HEK293 (cell line): Measurements from ENCODE around the gene SDS.

Experiments
- CTCF ChIA-PET: fragments of 350-600 bp; formaldehyde crosslinking; extraction: SDS; loops from one replicate; lab custom pipeline; 2021; ENCODE audit warnings: antibody characterized with exemption; lab: Yijun Ruan, JAX
- POLR2A ChIA-PET: fragments of 300-600 bp; formaldehyde crosslinking; extraction: SDS; loops from one replicate; lab custom pipeline; 2020; ENCODE audit warnings: antibody characterized with exemption, inconsistent platforms; lab: Yijun Ruan, JAX
- H3K27ac ChIP-seq: fragments of 200-500 bp; sonication (Bioruptor generic); 2 replicates; pipeline ENCODE4 v1.5.1; 2014; ENCODE audit warnings: low read depth, low read length, control low read depth, inconsistent platforms; ENCODE audit errors: extremely low read depth
- H3K36me3 ChIP-seq, 2 experiments: fragments of 200-500 bp in 1 of 2; sonication (Bioruptor generic) in 1 of 2; 1 replicate in 1 of 2; 2 replicates in 1 of 2; pipeline ENCODE4 v1.5.1; 2014 to 2017; ENCODE audit warnings: inconsistent platforms in 2 of 2, low read length in 2 of 2; ENCODE audit not compliant: control insufficient read depth in 2 of 2, insufficient read depth in 1 of 2
- H3K4me1 ChIP-seq: fragments of 200-500 bp; sonication (Bioruptor generic); 2 replicates; pipeline ENCODE4 v1.5.1; 2014; ENCODE audit warnings: mild to moderate bottlenecking, low read length, inconsistent platforms; ENCODE audit not compliant: control insufficient read depth, insufficient read depth
- H3K4me3 ChIP-seq: 2 replicates; pipeline ENCODE4 v1.5.1; 2011; ENCODE audit warnings: low read depth, mild to moderate bottlenecking, control low read depth, low read length, moderate library complexity
- H3K9me3 ChIP-seq: fragments of 200-500 bp; sonication (Bioruptor generic); 2 replicates; pipeline ENCODE4 v1.5.1; 2014; ENCODE audit warnings: low read depth, low read length, inconsistent platforms; ENCODE audit not compliant: control insufficient read depth, insufficient read depth
- BCL11A ChIP-seq: fragments of 450-650 bp; formaldehyde crosslinking; IDR thresholded peaks from 2 replicates; pipeline ENCODE4 v1.5.1; 2016; ENCODE audit warnings: low read depth, missing biosample characterization, missing genetic modification characterization
- EGR2 ChIP-seq: fragments of 450-650 bp; formaldehyde crosslinking; IDR thresholded peaks from 2 replicates; pipeline ENCODE4 v1.5.1; 2016; ENCODE audit warnings: low read depth, missing biosample characterization, missing genetic modification characterization
- GLI4 ChIP-seq: fragments of 450-650 bp; formaldehyde crosslinking; IDR thresholded peaks from 2 replicates; pipeline ENCODE4 v1.5.1; 2016; ENCODE audit warnings: missing biosample characterization, missing genetic modification characterization
- IKZF3 ChIP-seq: fragments of 450-650 bp; IDR thresholded peaks from 2 replicates; pipeline ENCODE4 v1.5.0; 2018; ENCODE audit warnings: missing biosample characterization, mild to moderate bottlenecking, missing genetic modification characterization, moderate library complexity
- KLF9 ChIP-seq: fragments of 450-650 bp; formaldehyde crosslinking; IDR thresholded peaks from 2 replicates; pipeline ENCODE4 v1.5.1; 2016; ENCODE audit warnings: missing biosample characterization, missing genetic modification characterization, low read depth
- REPIN1 ChIP-seq: fragments of 450-650 bp; formaldehyde crosslinking; IDR thresholded peaks from 2 replicates; pipeline ENCODE4 v1.5.1; 2017; ENCODE audit warnings: missing biosample characterization, missing genetic modification characterization, low read depth
- TCF7L2 ChIP-seq: IDR thresholded peaks from 2 replicates; pipeline ENCODE4 v1.6.1; 2011; ENCODE audit warnings: low read depth, mild to moderate bottlenecking, inconsistent platforms, low read length, moderate library complexity, borderline replicate concordance
- ZBTB8A ChIP-seq: fragments of 450-650 bp; formaldehyde crosslinking; IDR thresholded peaks from 2 replicates; pipeline ENCODE4 v1.5.1; 2016; ENCODE audit warnings: missing biosample characterization, missing genetic modification characterization
- ZFHX2 ChIP-seq: fragments of 450-650 bp; formaldehyde crosslinking; conservative IDR thresholded peaks from 2 replicates; pipeline ENCODE4 v1.5.1; 2016; ENCODE audit warnings: missing biosample characterization, missing genetic modification characterization
- ZFP41 ChIP-seq: fragments of 450-650 bp; formaldehyde crosslinking; IDR thresholded peaks from 2 replicates; pipeline ENCODE4 v1.5.1; 2016; ENCODE audit warnings: missing biosample characterization, missing genetic modification characterization, borderline replicate concordance
- ZNF112 ChIP-seq: fragments of 450-650 bp; formaldehyde crosslinking; IDR thresholded peaks from 2 replicates; pipeline ENCODE4 v1.5.0; 2017; ENCODE audit warnings: missing biosample characterization, missing genetic modification characterization
- ZNF133 ChIP-seq: fragments of 450-650 bp; formaldehyde crosslinking; IDR thresholded peaks from 2 replicates; pipeline ENCODE4 v1.5.1; 2016; ENCODE audit warnings: missing biosample characterization, missing genetic modification characterization
- ZNF146 ChIP-seq: fragments of 450-650 bp; formaldehyde crosslinking; IDR thresholded peaks from 2 replicates; pipeline ENCODE4 v1.5.1; 2016; ENCODE audit warnings: missing biosample characterization, missing genetic modification characterization
- ZNF157 ChIP-seq: fragments of 450-650 bp; formaldehyde crosslinking; IDR thresholded peaks from 2 replicates; pipeline ENCODE4 v1.5.1; 2016; ENCODE audit warnings: missing biosample characterization, missing genetic modification characterization
- ZNF23 ChIP-seq: fragments of 450-650 bp; formaldehyde crosslinking; IDR thresholded peaks from 2 replicates; pipeline ENCODE4 v1.5.1; 2016; ENCODE audit warnings: missing biosample characterization, missing genetic modification characterization, borderline replicate concordance
- ZNF248 ChIP-seq: fragments of 450-650 bp; formaldehyde crosslinking; IDR thresholded peaks from 2 replicates; pipeline ENCODE4 v1.5.1; 2017; ENCODE audit warnings: missing biosample characterization, missing genetic modification characterization
- ZNF391 ChIP-seq: fragments of 450-650 bp; formaldehyde crosslinking; IDR thresholded peaks from 2 replicates; pipeline ENCODE4 v1.5.1; 2016; ENCODE audit warnings: low read depth, missing biosample characterization, missing genetic modification characterization, borderline replicate concordance
- ZNF404 ChIP-seq: fragments of 450-650 bp; formaldehyde crosslinking; IDR thresholded peaks from 2 replicates; pipeline ENCODE4 v1.5.1; 2017; ENCODE audit warnings: missing biosample characterization, missing genetic modification characterization
- ZNF473 ChIP-seq: fragments of 450-650 bp; formaldehyde crosslinking; IDR thresholded peaks from 2 replicates; pipeline ENCODE4 v1.5.1; 2017; ENCODE audit warnings: missing biosample characterization, missing genetic modification characterization
- ZNF513 ChIP-seq: fragments of 450-650 bp; IDR thresholded peaks from 2 replicates; pipeline ENCODE4 v1.5.1; 2018; ENCODE audit warnings: missing biosample characterization, missing genetic modification characterization
- ZNF548 ChIP-seq: fragments of 450-650 bp; formaldehyde crosslinking; IDR thresholded peaks from 2 replicates; pipeline ENCODE4 v1.5.1; 2016; ENCODE audit warnings: missing biosample characterization, missing genetic modification characterization
- ZNF549 ChIP-seq: fragments of 450-650 bp; IDR thresholded peaks from 2 replicates; pipeline ENCODE4 v1.5.1; 2018; ENCODE audit warnings: missing biosample characterization, missing genetic modification characterization, mild to moderate bottlenecking, inconsistent platforms, moderate library complexity
- ZNF624 ChIP-seq: fragments of 450-650 bp; formaldehyde crosslinking; IDR thresholded peaks from 2 replicates; pipeline ENCODE4 v1.5.1; 2017; ENCODE audit warnings: missing biosample characterization, missing genetic modification characterization
- ZNF660 ChIP-seq: fragments of 450-650 bp; IDR thresholded peaks from 2 replicates; pipeline ENCODE4 v1.5.1; 2018; ENCODE audit warnings: missing biosample characterization, mild to moderate bottlenecking, missing genetic modification characterization
- ZSCAN30 ChIP-seq: fragments of 450-650 bp; IDR thresholded peaks from 2 replicates; pipeline ENCODE4 v1.5.1; 2018; ENCODE audit warnings: missing biosample characterization, mild to moderate bottlenecking, missing genetic modification characterization, moderate library complexity
- TF ChIP-seq, protein P1 (sequence below): fragments of 450-650 bp; formaldehyde crosslinking; IDR thresholded peaks from 2 replicates; pipeline ENCODE4 v1.5.1; 2016; ENCODE audit warnings: missing biosample characterization, missing genetic modification characterization

The SDS gene

DNA sequence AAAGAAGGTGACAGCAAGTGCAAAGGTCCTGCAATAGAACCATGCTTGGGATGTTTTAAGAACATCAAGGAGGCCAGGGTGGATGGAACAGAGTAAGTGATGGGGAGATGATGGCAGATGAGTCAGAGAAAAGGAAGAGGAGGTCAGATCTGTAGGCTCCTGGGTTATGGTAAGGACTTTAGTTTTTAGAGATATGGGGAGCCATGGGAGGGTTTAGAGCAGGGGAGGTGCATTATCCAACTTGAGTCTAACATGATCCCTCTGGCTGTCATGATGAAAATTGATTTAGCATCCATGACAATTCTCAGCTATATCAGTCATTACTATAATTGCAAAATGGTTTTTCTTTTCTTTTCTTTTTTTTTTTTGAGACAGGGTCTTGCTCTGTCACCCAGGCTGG, 52.6 kb downstream of the SDS start (continued):
- TF ChIP-seq ZNF624 (tag by site-specific recombination) (no peak), ZNF157 (no peak)

GRCh38 chr12:113348849-113349536, 54.7 kb downstream of the SDS start:
- ChIA-PET CTCF (no interaction called here), POLR2A (no interaction called here)
- Histone ChIP-seq H3K27ac (no peak overlapping the region), H3K36me3 (no peaks in the 10 kb centered on the region), H3K4me1 (no peaks in the 10 kb centered on the region), H3K4me3 (no peak overlapping the region), H3K9me3 (no peaks in the 10 kb centered on the region)
- TF ChIP-seq BCL11A (tag by site-specific recombination): no peak
- TF ChIP-seq ZFHX2: peak; percentile 50
- TF ChIP-seq EGR2 (tag by site-specific recombination): peak; percentile 80
- TF ChIP-seq REPIN1 (tag by site-specific recombination): no peak
- TF ChIP-seq ZNF391: no peak
- TF ChIP-seq ZNF248 (tag by site-specific recombination): no peak

DNA sequence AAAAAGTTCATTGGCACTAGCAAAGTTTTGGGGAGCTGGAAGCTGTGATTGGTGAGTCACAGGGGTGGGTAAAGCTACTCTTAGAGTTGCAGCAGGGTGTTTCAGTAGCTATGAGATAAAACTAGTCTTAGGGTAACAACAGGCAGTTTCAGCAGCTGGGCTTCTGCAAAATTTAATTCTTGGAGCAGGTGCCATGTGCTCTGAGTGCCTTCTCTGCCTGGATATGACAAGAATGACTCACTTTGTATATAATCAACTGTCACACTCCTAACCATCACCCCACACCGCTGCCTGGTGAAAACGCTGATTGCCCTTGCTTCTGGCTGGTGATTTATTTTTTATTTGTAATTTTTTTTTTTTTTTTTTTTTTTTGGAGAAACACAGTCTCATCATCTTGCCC, 55.8 kb downstream of the SDS start:
- Histone ChIP-seq H3K4me3 (no peak overlapping the region), H3K9me3 (no peaks in the 10 kb centered on the region)
- TF ChIP-seq ZNF404 (tag by site-specific recombination) (no peak), TCF7L2 (no peak), ZNF624 (tag by site-specific recombination) (no peak), ZNF112 (tag by site-specific recombination) (no peak), GLI4 (tag by site-specific recombination) (no peak), ZFP41 (tag by site-specific recombination) (no peak), ZNF146 (no peak), ZNF133 (tag by site-specific recombination) (no peak)
- TF ChIP-seq, all 188 proteins: peak for 0
- H3K36me3 ChIP-seq: no peaks in the 10 kb centered on the region
- POLR2A ChIA-PET: no interaction called here
- CTCF ChIA-PET: interaction anchor here (1.0 kb wide), 1 partner anchor 9 kb away, joined by 3 read pairs; no protein-coding TSS in a partner anchor
- no peaks in the 10 kb centered on the region for H3K4me1 ChIP-seq
- H3K27ac ChIP-seq: no peak overlapping the region

GRCh38 chr12:113347107-113347506, 56.6 kb downstream of the SDS start:
- POLR2A ChIA-PET: no interaction called here
- Histone ChIP-seq H3K4me1 (no peaks in the 10 kb centered on the region), H3K27ac (no peak overlapping the region), H3K4me3 (no peak overlapping the region), H3K36me3 (no peaks in the 10 kb centered on the region), H3K9me3 (no peaks in the 10 kb centered on the region)
- TF ChIP-seq ZNF23 (tag by site-specific recombination) (no peak), IKZF3 (tag by site-specific recombination) (no peak), ZNF548 (no peak), ZNF660 (tag by site-specific recombination) (no peak)
- CTCF ChIA-PET: interaction anchor here (1.0 to 1.2 kb wide), 2 partner anchors 10 to 79 kb away, joined by 3 read pairs; no protein-coding TSS in a partner anchor

GRCh38 chr12:113346353-113346752, 57.3 kb downstream of the SDS start:
- Histone ChIP-seq H3K4me3 (no peak overlapping the region), H3K9me3 (no peaks in the 10 kb centered on the region), H3K27ac (no peak overlapping the region), H3K36me3 (no peaks in the 10 kb centered on the region), H3K4me1 (no peaks in the 10 kb centered on the region)
- CTCF ChIA-PET: interaction anchor here (0.6 to 1.2 kb wide), 3 partner anchors 79 to 123 kb away, joined by 3 read pairs; no protein-coding TSS in a partner anchor
- POLR2A ChIA-PET: no interaction called here
- no peak for TF ChIP-seq ZSCAN30 (tag by site-specific recombination)
- TF ChIP-seq ZNF473 (tag by site-specific recombination): no peak
- TF ChIP-seq, protein P1, sequence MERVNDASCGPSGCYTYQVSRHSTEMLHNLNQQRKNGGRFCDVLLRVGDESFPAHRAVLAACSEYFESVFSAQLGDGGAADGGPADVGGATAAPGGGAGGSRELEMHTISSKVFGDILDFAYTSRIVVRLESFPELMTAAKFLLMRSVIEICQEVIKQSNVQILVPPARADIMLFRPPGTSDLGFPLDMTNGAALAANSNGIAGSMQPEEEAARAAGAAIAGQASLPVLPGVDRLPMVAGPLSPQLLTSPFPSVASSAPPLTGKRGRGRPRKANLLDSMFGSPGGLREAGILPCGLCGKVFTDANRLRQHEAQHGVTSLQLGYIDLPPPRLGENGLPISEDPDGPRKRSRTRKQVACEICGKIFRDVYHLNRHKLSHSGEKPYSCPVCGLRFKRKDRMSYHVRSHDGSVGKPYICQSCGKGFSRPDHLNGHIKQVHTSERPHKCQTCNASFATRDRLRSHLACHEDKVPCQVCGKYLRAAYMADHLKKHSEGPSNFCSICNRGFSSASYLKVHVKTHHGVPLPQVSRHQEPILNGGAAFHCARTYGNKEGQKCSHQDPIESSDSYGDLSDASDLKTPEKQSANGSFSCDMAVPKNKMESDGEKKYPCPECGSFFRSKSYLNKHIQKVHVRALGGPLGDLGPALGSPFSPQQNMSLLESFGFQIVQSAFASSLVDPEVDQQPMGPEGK (tag by site-specific recombination): no peak
- TF ChIP-seq KLF9 (tag by site-specific recombination): no peak
- no peak for TF ChIP-seq ZBTB8A (tag by site-specific recombination)
- TF ChIP-seq ZNF549 (tag by site-specific recombination): no peak
- TF ChIP-seq ZNF513 (tag by site-specific recombination): no peak
